DND-41 (cell line): ENCODE measurements around the gene FRK.

Experiments used
- EZH2 ChIP-seq: IDR thresholded peaks from 3 replicates; pipeline ENCODE4 v1.6.1; 2012; ENCODE audit warnings: borderline replicate concordance, low read depth, mild to moderate bottlenecking, moderate library complexity, low read length, inconsistent platforms; ENCODE audit not compliant: severe bottlenecking
- TF ChIP-seq, protein P1 (sequence below): IDR thresholded peaks from 2 replicates; pipeline ENCODE4 v1.5.1; 2012; ENCODE audit warnings: borderline replicate concordance, low read length, moderate library complexity, mild to moderate bottlenecking; ENCODE audit not compliant: poor library complexity, severe bottlenecking; ENCODE audit errors: extremely low read depth

DNA sequence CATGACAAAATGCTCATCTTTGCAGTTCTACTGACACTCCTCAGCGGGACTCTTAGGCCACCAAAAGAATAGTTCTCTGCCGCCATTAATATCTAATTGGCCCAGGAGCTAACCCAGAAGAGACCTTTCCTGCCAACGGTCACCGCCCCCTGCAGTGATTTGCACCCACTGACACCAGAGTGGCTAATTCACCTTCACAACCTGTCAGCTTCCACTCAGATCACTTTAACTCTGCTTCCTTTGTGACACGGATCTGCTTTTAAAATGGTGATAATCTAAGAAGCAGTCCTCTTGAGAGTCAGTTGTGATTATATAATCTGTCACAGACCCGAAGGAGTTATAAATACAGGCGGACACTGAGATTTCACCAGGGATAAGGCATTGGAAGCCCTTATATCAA lies 172.8 kb downstream of the FRK start:
- TF ChIP-seq, protein P1, sequence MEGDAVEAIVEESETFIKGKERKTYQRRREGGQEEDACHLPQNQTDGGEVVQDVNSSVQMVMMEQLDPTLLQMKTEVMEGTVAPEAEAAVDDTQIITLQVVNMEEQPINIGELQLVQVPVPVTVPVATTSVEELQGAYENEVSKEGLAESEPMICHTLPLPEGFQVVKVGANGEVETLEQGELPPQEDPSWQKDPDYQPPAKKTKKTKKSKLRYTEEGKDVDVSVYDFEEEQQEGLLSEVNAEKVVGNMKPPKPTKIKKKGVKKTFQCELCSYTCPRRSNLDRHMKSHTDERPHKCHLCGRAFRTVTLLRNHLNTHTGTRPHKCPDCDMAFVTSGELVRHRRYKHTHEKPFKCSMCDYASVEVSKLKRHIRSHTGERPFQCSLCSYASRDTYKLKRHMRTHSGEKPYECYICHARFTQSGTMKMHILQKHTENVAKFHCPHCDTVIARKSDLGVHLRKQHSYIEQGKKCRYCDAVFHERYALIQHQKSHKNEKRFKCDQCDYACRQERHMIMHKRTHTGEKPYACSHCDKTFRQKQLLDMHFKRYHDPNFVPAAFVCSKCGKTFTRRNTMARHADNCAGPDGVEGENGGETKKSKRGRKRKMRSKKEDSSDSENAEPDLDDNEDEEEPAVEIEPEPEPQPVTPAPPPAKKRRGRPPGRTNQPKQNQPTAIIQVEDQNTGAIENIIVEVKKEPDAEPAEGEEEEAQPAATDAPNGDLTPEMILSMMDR: no peak
- no peak for TF ChIP-seq EZH2
